Esophagus muscularis mucosa (tissue), 4 donors: ENCODE results near the gene MFRP. TPM values are rescaled to one million over a fixed set of nuclear protein-coding genes. Genes with fewer than 3 reads are reported as not detected.
A peak's percentile ranks its signal among the peaks of the same experiment; 100 is the strongest.

Experiments
- DNase-seq: peaks from one replicate; pipeline ENCODE4 v3.0.0-alpha.2; 2017; ENCODE audit errors: extremely low spot score
- H3K27ac ChIP-seq, 4 donors: fragments of 200-600 bp; sonication (generic); replicated peaks in 1 of 4; 1 replicate in 3 of 4; 2 replicates in 1 of 4; pipeline ENCODE4 v1.5.1; 2016 to 2019; ENCODE audit warnings: mild to moderate bottlenecking in 1 of 4
- H3K27me3 ChIP-seq, 4 donors: fragments of 200-600 bp; sonication (generic); one replicate each; pipeline versions ENCODE4 v1.5.1 to v1.6.0; 2016 to 2019
- H3K36me3 ChIP-seq, 4 donors: fragments of 200-600 bp; sonication (generic); one replicate each; pipeline ENCODE4 v1.5.1; 2016 to 2019
- H3K4me1 ChIP-seq, 4 donors: fragments of 200-600 bp; sonication (generic); one replicate each; pipeline ENCODE4 v1.5.1; 2016 to 2019
- H3K4me3 ChIP-seq, 4 donors: fragments of 200-600 bp; sonication (generic); 1 replicate in 2 of 4; 2 replicates in 2 of 4; pipeline ENCODE4 v1.5.1; 2016 to 2019; ENCODE audit warnings: mild to moderate bottlenecking in 4 of 4, moderate library complexity in 1 of 4
- H3K9me3 ChIP-seq, 4 donors: fragments of 200-600 bp; sonication (generic); 1 replicate in 3 of 4; 2 replicates in 1 of 4; pipeline ENCODE4 v1.5.1; 2016 to 2019
- EP300 ChIP-seq: sonication (generic); formaldehyde crosslinking; IDR thresholded peaks from one replicate; pipeline ENCODE4 v1.6.1; 2017; ENCODE audit warnings: antibody characterized with exemption
- POLR2A ChIP-seq: fragments of 450-650 bp; IDR thresholded peaks from one replicate; pipeline ENCODE4 v1.6.1; 2017; ENCODE audit warnings: antibody characterized with exemption, moderate library complexity, mild to moderate bottlenecking, low read depth
- POLR2AphosphoS5 ChIP-seq, 2 donors: sonication (generic); formaldehyde crosslinking; IDR thresholded peaks; one replicate each; pipeline ENCODE4 v1.6.1; 2017; ENCODE audit warnings: antibody characterized with exemption in 2 of 2
- WGBS: methylation state at CpG from one replicate; pipeline ENCODE4 v1.1.5; 2018; 5-methylcytosine and 5-hydroxymethylcytosine counted together
- intact Hi-C: fragments of 100-400 bp; cut with DNase I; formaldehyde crosslinking; loops from one replicate; pipeline ENCODE4 v1.15.1; 2023
- total RNA-seq, 4 donors: library from RNA; depleted of rRNA; stranded (reverse); fragments of >200 nt; gene quantifications; one replicate each; pipeline versions ENCODE4 v1.1.0 to v1.2.1, GENCODE V29; 2016
- TF ChIP-seq, protein P1 (sequence below), 3 experiments: fragments of 200-600 bp in 2 of 3; fragments of 450-650 bp in 1 of 3; sonication (generic) in 2 of 3; IDR thresholded peaks; one replicate each; pipeline ENCODE4 v1.5.1; 2017 to 2019; ENCODE audit warnings: antibody characterized with exemption in 3 of 3, mild to moderate bottlenecking in 2 of 3, moderate library complexity in 1 of 3

The MFRP gene
- total RNA-seq, 4 donors from 2014 or later: 0.11 TPM; not detected in 3

- TF ChIP-seq, protein P1, sequence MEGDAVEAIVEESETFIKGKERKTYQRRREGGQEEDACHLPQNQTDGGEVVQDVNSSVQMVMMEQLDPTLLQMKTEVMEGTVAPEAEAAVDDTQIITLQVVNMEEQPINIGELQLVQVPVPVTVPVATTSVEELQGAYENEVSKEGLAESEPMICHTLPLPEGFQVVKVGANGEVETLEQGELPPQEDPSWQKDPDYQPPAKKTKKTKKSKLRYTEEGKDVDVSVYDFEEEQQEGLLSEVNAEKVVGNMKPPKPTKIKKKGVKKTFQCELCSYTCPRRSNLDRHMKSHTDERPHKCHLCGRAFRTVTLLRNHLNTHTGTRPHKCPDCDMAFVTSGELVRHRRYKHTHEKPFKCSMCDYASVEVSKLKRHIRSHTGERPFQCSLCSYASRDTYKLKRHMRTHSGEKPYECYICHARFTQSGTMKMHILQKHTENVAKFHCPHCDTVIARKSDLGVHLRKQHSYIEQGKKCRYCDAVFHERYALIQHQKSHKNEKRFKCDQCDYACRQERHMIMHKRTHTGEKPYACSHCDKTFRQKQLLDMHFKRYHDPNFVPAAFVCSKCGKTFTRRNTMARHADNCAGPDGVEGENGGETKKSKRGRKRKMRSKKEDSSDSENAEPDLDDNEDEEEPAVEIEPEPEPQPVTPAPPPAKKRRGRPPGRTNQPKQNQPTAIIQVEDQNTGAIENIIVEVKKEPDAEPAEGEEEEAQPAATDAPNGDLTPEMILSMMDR (IDR thresholded peaks at IDR 0.05): no peak
- TF ChIP-seq POLR2AphosphoS5 (IDR thresholded peaks at IDR 0.05) (peak; percentile 82 to 90), POLR2A (peak; percentile 31)
- Histone ChIP-seq H3K4me3 (peak within 1 kb of the TSS; percentile 82 to 95 (median 94)), H3K27me3 (no peaks in the 10 kb centered on the region), H3K9me3 (no peaks in the 10 kb centered on the region), H3K36me3 (peaks cover 5 to 17% (median 12%) of the 10 kb centered on the region in 4 donors), H3K27ac (peak within 1 kb of the TSS; percentile 87 to 94 (median 92)), H3K4me1 (peaks cover 28 to 53% (median 50%) of the 10 kb centered on the region in 4 donors)
- DNase-seq: peak; percentile 99
- intact Hi-C loops: no loop called here
- under 1% methylated on average over 47 of the region's 54 CpGs for WGBS
These were observed 12.2 kb downstream of the MFRP start, which contains the start of gene RNF26 for GRCh38 chr11:119334174-119334930. Gene RNF26, plus strand, starts transcription at chr11:119334527. Its CDS starts 596 bp downstream, at chr11:119335123.

DNA sequence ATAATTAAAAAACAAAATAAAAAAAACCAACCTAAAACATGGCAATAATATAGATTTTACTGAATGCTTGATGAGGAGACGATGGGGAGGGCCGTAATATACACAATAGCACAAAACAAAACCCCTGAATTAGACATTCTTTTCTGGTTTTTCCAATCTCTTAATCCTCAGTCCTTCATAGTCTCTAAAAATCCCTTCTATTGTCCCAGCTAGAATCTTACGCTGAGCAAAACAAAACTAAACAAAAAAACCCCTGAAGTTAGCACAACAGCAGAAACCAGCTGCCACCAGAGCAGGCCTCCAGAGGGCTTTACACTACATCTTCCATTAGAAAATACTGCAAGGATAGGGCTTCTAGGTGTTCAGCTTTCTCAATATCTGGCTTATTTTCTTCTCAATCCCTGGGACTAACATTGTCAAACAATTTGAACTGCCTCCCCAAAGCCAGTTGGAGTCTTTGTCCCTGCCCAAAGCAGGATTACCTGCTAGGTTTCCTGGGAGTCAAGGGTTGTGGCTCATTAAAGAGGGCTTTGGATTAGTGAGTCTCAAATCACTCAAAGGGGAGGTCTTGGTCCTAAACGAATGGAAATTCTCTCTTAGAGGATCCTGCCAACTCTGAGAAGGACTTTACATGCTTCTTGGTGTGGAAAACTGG lies 14.3 kb downstream of the MFRP start:
- intact Hi-C loops: no loop called here
- no peak for DNase-seq
- H3K4me3 ChIP-seq: no peak overlapping the region
- no peaks in the 10 kb centered on the region for H3K27me3 ChIP-seq
- peaks cover 10 to 32% (median 29%) of the 10 kb centered on the region in 4 donors for H3K4me1 ChIP-seq
- H3K27ac ChIP-seq: no peak overlapping the region
- H3K36me3 ChIP-seq: peaks cover 5 to 17% (median 12%) of the 10 kb centered on the region in 4 donors
- 86% methylated on average over 4 of the region's 4 CpGs for WGBS
- no peak for TF ChIP-seq EP300
- no peak for TF ChIP-seq POLR2AphosphoS5 (IDR thresholded peaks at IDR 0.05)
- TF ChIP-seq, protein P1 (IDR thresholded peaks at IDR 0.05): no peak
- TF ChIP-seq POLR2A: no peak
- no peaks in the 10 kb centered on the region for H3K9me3 ChIP-seq

GRCh38 chr11:119330237-119330636 lies 16.3 kb downstream of the MFRP start:
- no peak overlapping the region for H3K4me3 ChIP-seq
- H3K27me3 ChIP-seq: no peaks in the 10 kb centered on the region
- WGBS: 60% methylated on average over 1 of the region's 1 CpG
- intact Hi-C loops: no loop called here
- TF ChIP-seq POLR2A: no peak
- TF ChIP-seq, protein P1 (IDR thresholded peaks at IDR 0.05): no peak
- TF ChIP-seq POLR2AphosphoS5 (IDR thresholded peaks at IDR 0.05): no peak
- no peak for TF ChIP-seq EP300
- no peak for DNase-seq
- H3K9me3 ChIP-seq: no peaks in the 10 kb centered on the region
- H3K4me1 ChIP-seq: peaks cover 4 to 14% (median 12%) of the 10 kb centered on the region in 4 donors
- H3K36me3 ChIP-seq: no peaks in the 10 kb centered on the region
- H3K27ac ChIP-seq: no peak overlapping the region

GRCh38 chr11:119329320-119329719 lies 17.2 kb downstream of the MFRP start:
- DNase-seq: no peak
- H3K4me1 ChIP-seq: peaks cover 0 to 7% (median 6%) of the 10 kb centered on the region in 4 donors
- intact Hi-C loops: no loop called here
- H3K27me3 ChIP-seq: no peaks in the 10 kb centered on the region
- 46% methylated on average over 2 of the region's 2 CpGs for WGBS
- no peaks in the 10 kb centered on the region for H3K36me3 ChIP-seq
- no peaks in the 10 kb centered on the region for H3K9me3 ChIP-seq
- TF ChIP-seq EP300 (no peak), POLR2AphosphoS5 (IDR thresholded peaks at IDR 0.05) (no peak)
- TF ChIP-seq, protein P1 (IDR thresholded peaks at IDR 0.05): no peak
- H3K4me3 ChIP-seq: no peak overlapping the region
- H3K27ac ChIP-seq: no peak overlapping the region
